ENCODE measurements around the gene WSCD2. TPM values are rescaled to one million over a fixed set of nuclear protein-coding genes. Genes with fewer than 3 reads are reported as not detected.

WSCD2 gene
- total RNA-seq, 2 donors from 2014 or later = 6.5 to 6.7 TPM

- DNase-seq (ENCODE audit: low spot score) = no peak
- intact Hi-C loops (cut with DNase I) = loop anchor here (2.0 to 5.0 kb wide), 2 partner anchors 91 to 412 kb away; no protein-coding TSS in a partner anchor
- 63% methylated on average over 4 of the region's 4 CpGs for WGBS
- Histone ChIP-seq H3K9me3 (no peaks in the 10 kb centered on the region), H3K4me3 (no peak overlapping the region), H3K27ac (no peak overlapping the region), H3K4me1 (replicated peaks) (no peaks in the 10 kb centered on the region), H3K36me3 (no peaks in the 10 kb centered on the region), H3K27me3 (replicated peaks; ENCODE audit: insufficient read depth) (no peaks in the 10 kb centered on the region)
- TF ChIP-seq POLR2A (IDR thresholded peaks at IDR 0.05) = no peak
- TF ChIP-seq POLR2AphosphoS5 (IDR thresholded peaks at IDR 0.05) = no peak
- no peak for TF ChIP-seq CTCF (IDR thresholded peaks at IDR 0.05)
Observed at GRCh38 chr12:108099778-108100489, 29.2 kb upstream of the WSCD2 start.

- 51% methylated on average over 3 of the region's 3 CpGs for WGBS
- DNase-seq (ENCODE audit: low spot score) = no peak
- Histone ChIP-seq H3K27me3 (replicated peaks; ENCODE audit: insufficient read depth) (no peaks in the 10 kb centered on the region), H3K4me1 (replicated peaks) (no peaks in the 10 kb centered on the region), H3K27ac (no peak overlapping the region), H3K36me3 (no peaks in the 10 kb centered on the region), H3K9me3 (no peaks in the 10 kb centered on the region), H3K4me3 (no peak overlapping the region)
- no peak for TF ChIP-seq POLR2AphosphoS5 (IDR thresholded peaks at IDR 0.05)
- intact Hi-C loops (cut with DNase I) = loop anchor here (5.0 kb wide), 1 partner anchor 411 kb away; no protein-coding TSS in a partner anchor
Observed at GRCh38 chr12:108101605-108102175, 27.4 kb upstream of the WSCD2 start.

- no peaks in the 10 kb centered on the region for H3K27me3 ChIP-seq (replicated peaks; ENCODE audit: insufficient read depth)
- no peak for DNase-seq (ENCODE audit: low spot score)
- no peak overlapping the region for H3K4me3 ChIP-seq
- no peak for TF ChIP-seq POLR2A (IDR thresholded peaks at IDR 0.05)
- TF ChIP-seq CTCF (IDR thresholded peaks at IDR 0.05) = no peak
- no peak for TF ChIP-seq POLR2AphosphoS5 (IDR thresholded peaks at IDR 0.05)
- intact Hi-C loops (cut with DNase I) = loop anchor here (5.0 kb wide), 1 partner anchor 410 kb away; no protein-coding TSS in a partner anchor
- no peaks in the 10 kb centered on the region for H3K4me1 ChIP-seq (replicated peaks)
- no peak overlapping the region for H3K27ac ChIP-seq
- no peaks in the 10 kb centered on the region for H3K9me3 ChIP-seq
- 0% methylated on average over 1 of the region's 1 CpG for WGBS
- H3K36me3 ChIP-seq = no peaks in the 10 kb centered on the region
Observed at GRCh38 chr12:108102363-108102762, 26.7 kb upstream of the WSCD2 start.

- no peaks in the 10 kb centered on the region for H3K36me3 ChIP-seq
- H3K4me1 ChIP-seq (replicated peaks) = no peaks in the 10 kb centered on the region
- intact Hi-C loops (cut with DNase I) = loop anchor here (5.0 kb wide), 1 partner anchor 409 kb away; no protein-coding TSS in a partner anchor
- no peak for DNase-seq (ENCODE audit: low spot score)
- no peak overlapping the region for H3K4me3 ChIP-seq
- no peaks in the 10 kb centered on the region for H3K9me3 ChIP-seq
- no peaks in the 10 kb centered on the region for H3K27me3 ChIP-seq (replicated peaks; ENCODE audit: insufficient read depth)
- TF ChIP-seq CTCF (IDR thresholded peaks at IDR 0.05) (no peak), POLR2AphosphoS5 (IDR thresholded peaks at IDR 0.05) (no peak), POLR2A (IDR thresholded peaks at IDR 0.05) (no peak)
- H3K27ac ChIP-seq = no peak overlapping the region
Observed at GRCh38 chr12:108103087-108103486, 26.0 kb upstream of the WSCD2 start.

DNA sequence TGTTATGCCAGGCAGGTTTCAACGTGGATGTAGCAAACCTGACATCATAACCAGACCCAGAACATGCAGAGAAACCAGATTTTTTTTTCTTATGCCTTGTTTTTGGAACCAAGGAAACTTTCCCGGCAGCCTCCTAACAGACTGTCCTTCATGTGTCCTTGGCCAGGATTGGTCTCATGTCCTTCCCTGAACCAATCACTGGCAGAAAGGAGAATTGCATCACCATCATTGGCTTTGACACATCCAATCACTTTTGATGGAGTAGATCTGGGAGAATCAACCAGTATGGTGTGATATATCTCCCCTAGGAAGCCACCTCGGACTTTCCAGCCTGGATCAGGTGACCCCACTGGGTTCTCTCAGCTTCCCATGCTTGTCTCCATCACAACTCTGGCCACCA is 25.6 kb upstream of the WSCD2 start:
- H3K36me3 ChIP-seq = no peaks in the 10 kb centered on the region
- DNase-seq (ENCODE audit: low spot score) = no peak
- H3K4me3 ChIP-seq = no peak overlapping the region
- no peak for TF ChIP-seq CTCF (IDR thresholded peaks at IDR 0.05)
- no peak for TF ChIP-seq POLR2A (IDR thresholded peaks at IDR 0.05)
- no peak for TF ChIP-seq POLR2AphosphoS5 (IDR thresholded peaks at IDR 0.05)
- H3K4me1 ChIP-seq (replicated peaks) = no peaks in the 10 kb centered on the region
- intact Hi-C loops (cut with DNase I) = loop anchor here (5.0 kb wide), 1 partner anchor 409 kb away; no protein-coding TSS in a partner anchor
- no peaks in the 10 kb centered on the region for H3K9me3 ChIP-seq
- WGBS = 78% methylated on average over 3 of the region's 3 CpGs
- H3K27me3 ChIP-seq (replicated peaks; ENCODE audit: insufficient read depth) = no peaks in the 10 kb centered on the region
- no peak overlapping the region for H3K27ac ChIP-seq

All from prostate gland (tissue), 2 donors.